ENCODE data around the gene LDLRAD2. TPM values are rescaled to one million over a fixed set of nuclear protein-coding genes. Genes with fewer than 3 reads are reported as not detected.

The LDLRAD2 gene
- total and polyA plus RNA-seq, 2 donors from 2014 or later: 0.79 TPM; not detected in 1

GRCh38 chr1:21837476-21837875 is 25.4 kb downstream of the LDLRAD2 start:
- H3K36me3 ChIP-seq (ENCODE audit: control insufficient read depth in 2 of 3, insufficient read depth in 3 of 3, low read length in 3 of 3): peaks cover 12 to 29% (median 15%) of the 10 kb centered on the region in 3 donors
- no peak overlapping the region for H3K9ac ChIP-seq (ENCODE audit: low read length in 3 of 3)
- FAIRE-seq (no peak), DNase-seq (no peak)
- no peak overlapping the region for H3K27ac ChIP-seq (ENCODE audit: low read depth in 2 of 2, low read length in 2 of 2)
- peaks cover 0 to 9% (median 0%) of the 10 kb centered on the region in 3 donors for H3K9me3 ChIP-seq (ENCODE audit: control insufficient read depth in 2 of 3, insufficient read depth in 1 of 3, low read length in 3 of 3)
- H3K4me3 ChIP-seq (ENCODE audit: low read length in 3 of 3): no peak overlapping the region
- no peaks in the 10 kb centered on the region for H3K27me3 ChIP-seq (ENCODE audit: control insufficient read depth, insufficient read depth, low read length)
- TF ChIP-seq CTCF (IDR thresholded peaks at IDR 0.05; ENCODE audit: borderline replicate concordance, extremely low read depth, insufficient read depth): no peak
- no peaks in the 10 kb centered on the region for H3K4me1 ChIP-seq (ENCODE audit: control insufficient read depth in 2 of 3, insufficient read depth in 2 of 3, low read depth in 1 of 3, low read length in 3 of 3)
- intact Hi-C loops (cut with DNase I): no loop called here

- DNase-seq (no peak), FAIRE-seq (no peak)
- Histone ChIP-seq H3K36me3 (ENCODE audit: control insufficient read depth in 2 of 3, insufficient read depth in 3 of 3, low read length in 3 of 3) (peaks cover 10 to 29% (median 15%) of the 10 kb centered on the region in 3 donors), H3K4me1 (ENCODE audit: control insufficient read depth in 2 of 3, insufficient read depth in 2 of 3, low read depth in 1 of 3, low read length in 3 of 3) (no peaks in the 10 kb centered on the region), H3K9me3 (ENCODE audit: control insufficient read depth in 2 of 3, insufficient read depth in 1 of 3, low read length in 3 of 3) (peaks cover 0 to 9% (median 0%) of the 10 kb centered on the region in 3 donors), H3K27ac (ENCODE audit: low read depth in 2 of 2, low read length in 2 of 2) (no peak overlapping the region), H3K4me3 (ENCODE audit: low read length in 3 of 3) (no peak overlapping the region), H3K27me3 (ENCODE audit: control insufficient read depth, insufficient read depth, low read length) (no peaks in the 10 kb centered on the region), H3K9ac (ENCODE audit: low read length in 3 of 3) (no peak overlapping the region)
- TF ChIP-seq CTCF (IDR thresholded peaks at IDR 0.05; ENCODE audit: borderline replicate concordance, extremely low read depth, insufficient read depth): no peak
- intact Hi-C loops (cut with DNase I): no loop called here
Measured at GRCh38 chr1:21838359-21839157, 26.5 kb downstream of the LDLRAD2 start.

- Histone ChIP-seq H3K36me3 (ENCODE audit: control insufficient read depth in 2 of 3, insufficient read depth in 3 of 3, low read length in 3 of 3) (peaks cover 4 to 21% (median 11%) of the 10 kb centered on the region in 3 donors), H3K9ac (ENCODE audit: low read length in 3 of 3) (no peak overlapping the region), H3K9me3 (ENCODE audit: control insufficient read depth in 2 of 3, insufficient read depth in 1 of 3, low read length in 3 of 3) (peaks cover 0 to 3% (median 0%) of the 10 kb centered on the region in 3 donors), H3K4me3 (ENCODE audit: low read length in 3 of 3) (no peak overlapping the region), H3K27ac (ENCODE audit: low read depth in 2 of 2, low read length in 2 of 2) (no peak overlapping the region), H3K27me3 (ENCODE audit: control insufficient read depth, insufficient read depth, low read length) (no peaks in the 10 kb centered on the region), H3K4me1 (ENCODE audit: control insufficient read depth in 2 of 3, insufficient read depth in 2 of 3, low read depth in 1 of 3, low read length in 3 of 3) (no peaks in the 10 kb centered on the region)
- no peak for TF ChIP-seq CTCF (IDR thresholded peaks at IDR 0.05; ENCODE audit: borderline replicate concordance, extremely low read depth, insufficient read depth)
- FAIRE-seq (no peak), DNase-seq (no peak)
- intact Hi-C loops (cut with DNase I): no loop called here
Measured at GRCh38 chr1:21839337-21840037, 27.4 kb downstream of the LDLRAD2 start.
